HL-60/S4 (cell line): ENCODE data around the gene DLL1.

Source experiments
- in situ Hi-C: fragments of 300-500 bp; cut with MboI; formaldehyde crosslinking; loops from 2 replicates; pipeline ENCODE4 v1.14.3; 2022; ENCODE audit warnings: low sequenced_read_pairs

DLL1 gene

GRCh38 chr6:170295510-170296422 lies 4.9 kb upstream of the DLL1 start:
- in situ Hi-C loops: no loop called here

- in situ Hi-C loops: no loop called here
Observed at GRCh38 chr6:170294813-170295509, 4.1 kb upstream of the DLL1 start.

- in situ Hi-C loops: no loop called here
Observed at GRCh38 chr6:170294298-170294730, 3.4 kb upstream of the DLL1 start.

GRCh38 chr6:170293341-170294231 lies 2.7 kb upstream of the DLL1 start:
- in situ Hi-C loops: no loop called here

- in situ Hi-C loops: no loop called here
Observed at GRCh38 chr6:170292407-170293158, 1.7 kb upstream of the DLL1 start.

- in situ Hi-C loops: no loop called here
Observed at GRCh38 chr6:170292111-170292406, 1.2 kb upstream of the DLL1 start.

- in situ Hi-C loops: no loop called here
Observed at GRCh38 chr6:170291271-170292110, 613 bp upstream of the DLL1 start.

- in situ Hi-C loops: no loop called here
Observed at GRCh38 chr6:170289951-170290295, 955 bp downstream of the DLL1 start.

GRCh38 chr6:170289180-170289931 lies 1.5 kb downstream of the DLL1 start:
- in situ Hi-C loops: no loop called here

- in situ Hi-C loops: no loop called here
Observed at GRCh38 chr6:170288852-170289179, 2.1 kb downstream of the DLL1 start.

GRCh38 chr6:170288091-170288631 lies 2.7 kb downstream of the DLL1 start:
- in situ Hi-C loops: no loop called here

- in situ Hi-C loops: no loop called here
Observed at GRCh38 chr6:170287371-170287876, 3.5 kb downstream of the DLL1 start.

- in situ Hi-C loops: no loop called here
Observed at GRCh38 chr6:170286934-170287265, 4.0 kb downstream of the DLL1 start.

- in situ Hi-C loops: no loop called here
Observed at GRCh38 chr6:170286246-170286933, 4.5 kb downstream of the DLL1 start.

- in situ Hi-C loops: no loop called here
Observed at GRCh38 chr6:170285482-170285881, 5.4 kb downstream of the DLL1 start.

- in situ Hi-C loops: no loop called here
Observed at GRCh38 chr6:170284866-170285469, 5.9 kb downstream of the DLL1 start.

GRCh38 chr6:170284126-170284773 lies 6.6 kb downstream of the DLL1 start:
- in situ Hi-C loops: no loop called here
